Activated CD8-positive, alpha-beta memory T cell treated with anti-CD3 and anti-CD28 coated beads, Interleukin-2, amount 50 U/mL, for 1 hour (primary cell): ENCODE data around the gene FAM193A.
"Not testable (repeated sequence)": the region's sequence is repeated elsewhere in the genome, so short reads cannot be mapped to it uniquely, and the experiment has no call there.

Experiments used
- DNase-seq: peaks from one replicate; pipeline ENCODE4 v3.0.0-alpha.2; 2020; ENCODE audit errors: extremely low read depth

The FAM193A gene

GRCh38 chr4:2608291-2608690, 71.8 kb downstream of the FAM193A start:
- DNase-seq, result no peak

DNA sequence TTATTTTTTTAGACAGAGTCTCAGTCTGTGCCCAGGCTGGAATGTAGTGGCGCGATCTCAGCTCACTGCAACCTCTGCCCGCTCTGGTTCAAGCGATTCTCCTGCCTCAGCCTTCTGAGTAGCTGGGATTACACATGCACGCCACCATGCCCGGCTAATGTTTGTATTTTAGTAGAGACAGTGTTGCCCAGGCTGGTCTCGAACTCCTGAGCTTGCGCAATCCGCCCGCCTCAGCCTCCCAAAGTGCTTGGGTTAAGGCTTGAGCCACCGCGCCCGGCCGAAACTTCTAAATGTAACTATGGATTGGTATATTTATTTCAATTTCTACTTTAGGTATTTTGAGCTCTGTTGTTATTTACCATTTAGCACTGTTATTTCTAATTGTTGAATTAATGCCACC, 79.4 kb downstream of the FAM193A start:
- no peak for DNase-seq

GRCh38 chr4:2617955-2618354, 81.5 kb downstream of the FAM193A start:
- no peak for DNase-seq

DNA sequence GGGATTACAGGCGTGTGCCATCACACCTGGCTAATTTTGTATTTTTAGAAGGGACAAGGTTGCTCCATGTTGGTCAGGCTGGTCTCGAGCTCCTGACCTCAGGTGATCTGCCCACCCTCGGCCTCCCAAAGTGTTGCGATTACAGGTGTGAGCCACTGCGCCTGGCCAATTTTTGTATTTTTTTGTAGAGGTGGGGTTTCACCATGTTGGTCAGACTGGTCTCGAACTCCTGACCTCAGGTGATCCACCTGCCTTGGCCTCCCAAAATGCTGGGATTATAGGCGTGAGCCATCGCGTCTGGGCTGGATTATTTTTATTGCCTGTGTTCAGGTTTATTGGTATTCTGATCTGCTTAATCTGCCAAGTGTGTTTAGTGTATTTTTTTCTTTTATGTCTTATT, 82.3 kb downstream of the FAM193A start:
- DNase-seq, result not testable (repeated sequence)

DNA sequence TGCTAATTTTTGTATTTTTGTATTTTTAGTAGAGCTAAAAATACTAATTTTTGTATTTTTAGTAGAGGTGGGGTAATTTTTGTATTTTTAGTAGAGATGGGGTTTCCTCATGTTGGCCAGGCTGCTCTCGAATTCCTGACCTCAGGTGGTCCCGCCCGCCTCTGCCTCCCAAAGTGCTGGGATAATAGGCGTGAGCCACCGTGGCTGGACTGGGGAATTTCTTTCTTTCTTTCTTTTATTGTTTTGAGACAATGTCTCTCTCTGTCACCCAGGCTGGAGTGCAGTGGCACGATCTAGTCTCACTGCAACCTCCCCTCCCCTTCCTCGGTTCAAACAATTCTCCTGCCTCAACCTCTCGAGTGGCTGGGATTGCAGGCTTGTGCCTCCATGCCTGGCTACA, 83.0 kb downstream of the FAM193A start:
- no peak for DNase-seq

DNA sequence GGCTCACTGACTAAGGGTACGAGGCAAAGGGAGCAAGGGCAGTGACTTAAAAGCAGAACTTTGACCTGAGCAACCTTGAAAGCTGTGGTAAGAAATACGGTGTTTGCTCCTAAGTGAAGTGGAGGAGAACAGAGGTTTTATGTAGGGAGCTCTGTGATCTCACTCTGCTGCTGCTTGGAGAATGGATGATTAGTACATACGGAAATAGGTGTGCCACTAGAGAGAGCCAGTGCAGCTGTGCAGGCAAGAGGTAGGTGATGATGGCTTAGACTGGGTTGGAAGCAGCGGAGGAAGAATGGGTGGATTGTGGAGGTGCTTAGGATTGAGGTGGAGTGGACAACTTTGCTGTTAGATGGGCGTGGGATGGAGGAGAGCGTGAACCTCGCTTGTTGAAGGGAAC, 85.0 kb downstream of the FAM193A start:
- no peak for DNase-seq

DNA sequence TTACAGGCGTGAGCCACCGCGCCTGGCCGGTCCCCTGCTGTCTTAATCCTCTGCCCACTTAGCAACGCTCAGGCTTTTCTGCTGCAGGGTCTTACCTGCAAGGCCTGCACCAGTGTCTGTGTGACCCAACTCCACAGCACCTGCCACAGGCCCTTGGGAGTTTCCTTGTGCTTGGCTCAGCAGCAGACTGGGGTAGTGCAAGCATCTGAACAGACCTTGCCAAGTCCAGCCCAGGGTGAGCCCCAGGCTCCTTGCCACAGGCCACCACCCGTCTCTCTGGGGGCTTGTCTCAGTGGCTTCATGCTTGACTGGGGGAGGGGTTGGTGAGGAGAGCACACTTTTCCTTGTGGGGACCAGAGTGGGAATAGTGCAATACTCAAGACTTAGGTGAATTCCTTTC, 87.0 kb downstream of the FAM193A start:
- no peak for DNase-seq

GRCh38 chr4:2624782-2625530, 88.5 kb downstream of the FAM193A start:
- no peak for DNase-seq

DNA sequence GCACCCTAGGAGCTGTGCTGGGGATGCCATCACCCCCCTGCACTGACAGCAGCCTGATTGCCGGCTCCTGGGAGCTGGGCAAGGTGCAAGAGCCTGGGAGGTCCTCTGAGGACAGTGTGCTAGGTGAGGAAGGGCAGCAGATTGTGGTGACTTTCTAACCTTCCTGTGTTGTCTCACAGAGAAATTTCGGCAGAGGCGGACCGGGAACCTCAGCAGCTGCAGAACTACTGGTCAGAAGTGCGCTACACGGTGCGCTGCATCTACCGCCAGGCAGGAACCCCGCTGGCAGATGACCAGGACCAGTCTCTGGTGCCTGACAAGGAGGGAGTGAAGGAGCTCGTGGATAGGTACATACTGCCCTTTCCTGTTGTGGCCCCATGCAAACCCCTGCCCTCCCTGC, 89.8 kb downstream of the FAM193A start:
- no peak for DNase-seq

GRCh38 chr4:2630556-2631273, 94.3 kb downstream of the FAM193A start:
- no peak for DNase-seq

DNA sequence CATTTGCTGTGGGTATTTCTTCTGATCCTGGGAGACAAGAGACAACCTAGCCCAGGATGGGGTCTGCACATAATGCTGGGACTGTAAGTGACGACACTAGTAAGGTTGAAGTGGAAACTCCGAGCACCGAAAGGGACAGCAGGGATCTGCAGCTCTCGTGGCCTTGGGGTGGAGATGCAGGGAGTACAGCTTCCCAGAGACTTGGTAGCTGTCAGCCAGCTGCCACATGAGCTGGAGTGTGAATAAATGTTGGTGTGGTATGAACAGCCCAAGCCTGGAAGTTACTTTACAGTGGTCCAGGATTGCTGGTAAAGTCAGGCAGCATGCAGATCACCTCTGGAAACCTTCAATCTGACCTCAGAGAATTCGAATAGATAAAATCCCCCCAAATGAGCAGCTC, 97.6 kb downstream of the FAM193A start:
- DNase-seq, result no peak

- DNase-seq, result no peak
These were observed 99.9 kb downstream of the FAM193A start for GRCh38 chr4:2636331-2636730.

DNA sequence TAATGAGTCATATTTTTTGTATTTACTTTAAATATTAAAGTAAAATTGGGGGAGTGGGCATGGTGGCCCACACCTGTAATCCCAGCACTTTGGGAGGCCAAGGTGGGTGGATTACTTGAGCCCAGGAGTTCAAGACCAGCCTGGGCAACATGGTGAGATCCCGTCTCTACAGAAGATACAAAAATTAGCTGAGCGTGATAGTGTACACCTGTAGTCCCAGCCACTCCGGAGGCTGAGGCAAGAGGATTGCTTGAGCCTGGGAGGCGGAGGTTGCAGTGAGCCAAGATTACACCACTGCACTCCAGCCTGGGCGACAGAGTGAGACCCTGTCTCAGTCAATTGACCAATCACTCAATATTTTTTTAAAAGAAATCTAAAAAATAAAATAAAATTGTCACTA, 100.5 kb downstream of the FAM193A start:
- DNase-seq, result not testable (repeated sequence)

DNA sequence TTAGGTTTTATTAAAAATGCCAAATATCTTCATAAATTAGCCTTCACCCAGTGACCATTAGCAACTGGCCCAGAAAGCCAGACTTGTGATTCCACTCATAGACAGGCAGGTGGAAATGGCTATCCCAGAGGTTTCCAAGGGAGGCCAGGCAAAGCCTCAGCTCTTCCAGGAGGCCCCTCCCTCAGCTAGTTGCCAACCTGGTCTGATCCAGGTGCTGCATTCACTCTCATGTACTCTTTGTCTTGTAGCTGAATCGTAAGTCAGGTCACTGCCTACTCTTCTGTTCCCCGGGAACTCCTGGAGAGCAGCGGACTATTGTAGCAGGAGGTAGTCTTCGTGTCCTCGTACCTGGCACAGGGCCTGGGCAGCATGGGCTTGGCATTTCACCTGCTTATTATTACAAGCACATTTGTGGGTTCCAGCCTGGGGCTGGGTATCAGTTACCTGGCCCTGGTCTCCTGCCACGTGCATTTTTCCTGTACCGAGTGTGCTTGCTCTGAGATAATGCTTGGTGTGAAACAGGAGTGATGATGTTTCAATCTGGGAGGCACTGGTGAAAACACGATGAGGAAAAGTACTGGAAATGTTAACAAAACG, 101.6 kb downstream of the FAM193A start:
- no peak for DNase-seq

DNA sequence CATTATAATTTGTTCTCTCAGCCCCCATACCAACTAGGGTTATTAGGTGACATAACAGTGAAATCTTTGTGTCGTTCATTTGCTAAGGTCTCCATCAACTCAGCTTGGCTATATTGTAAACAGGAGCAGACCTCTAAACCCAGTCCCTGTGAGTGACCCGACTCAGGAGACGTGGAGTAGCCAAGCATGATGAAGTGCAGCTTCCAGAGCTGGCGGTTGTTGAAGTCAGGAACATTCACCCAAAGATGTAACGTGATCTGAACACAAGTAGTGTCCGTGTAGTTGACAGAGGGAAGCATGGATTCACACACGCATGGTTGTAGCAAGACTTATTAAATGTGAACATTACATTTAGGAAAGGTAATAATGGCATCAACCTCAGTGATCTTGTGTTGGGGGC, 102.3 kb downstream of the FAM193A start:
- no peak for DNase-seq

- DNase-seq, result no peak
These were observed 106.5 kb downstream of the FAM193A start for GRCh38 chr4:2642968-2643367.

DNA sequence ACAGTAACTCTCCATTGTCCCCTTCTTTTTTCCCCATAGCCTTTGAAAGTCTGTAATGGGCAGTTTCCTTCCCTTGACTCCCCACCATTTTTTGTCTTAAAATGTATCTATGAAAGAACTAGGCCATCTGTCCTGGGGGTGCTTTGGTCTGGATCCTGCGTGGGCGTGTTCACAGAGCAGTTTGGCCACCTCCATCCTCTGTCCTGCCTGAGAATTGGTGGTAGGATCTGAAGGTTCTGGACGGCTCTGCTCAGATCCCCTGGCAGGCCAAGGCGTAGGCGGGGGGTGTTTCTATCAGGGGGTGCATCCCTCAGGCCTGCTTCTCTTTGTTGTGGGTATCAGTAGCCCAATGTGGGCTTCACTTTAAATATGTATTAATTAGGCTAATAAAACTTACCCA, 107.1 kb downstream of the FAM193A start:
- no peak for DNase-seq

DNA sequence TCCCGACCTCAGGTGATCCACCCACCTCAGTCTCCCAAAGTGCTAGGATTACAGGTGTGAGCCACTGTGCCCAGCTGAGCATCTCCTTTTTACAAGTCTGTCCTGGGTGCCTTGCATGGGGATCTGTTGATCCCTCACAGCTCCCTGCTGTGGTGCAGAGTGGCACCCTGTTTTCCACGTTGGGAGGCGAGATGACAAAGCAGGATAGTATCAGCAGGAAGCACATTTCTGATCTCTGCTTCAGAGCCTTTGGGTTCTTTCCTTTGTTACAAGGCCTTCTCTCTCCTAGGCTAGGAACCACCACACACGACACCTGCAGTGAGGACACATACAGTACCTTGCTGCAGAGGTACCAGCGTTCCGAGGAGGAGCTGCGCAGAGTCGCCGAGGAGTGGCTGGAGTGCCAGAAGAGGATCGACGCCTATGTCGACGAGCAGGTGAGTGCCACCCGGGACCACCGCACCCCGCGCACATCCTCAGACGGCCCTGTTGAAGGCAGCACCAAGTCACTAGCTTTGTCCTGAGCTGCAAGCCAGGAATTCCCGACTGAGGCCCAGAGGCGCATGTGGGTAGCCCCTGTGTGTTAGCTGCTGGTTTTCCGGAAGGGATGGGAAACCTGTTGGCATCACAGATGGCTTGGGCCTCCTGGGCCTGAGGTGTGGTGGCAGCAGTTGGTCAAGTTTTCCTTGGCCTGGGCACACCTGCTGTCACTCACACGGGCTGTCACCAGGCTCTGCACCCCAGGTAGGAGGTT, 110.1 kb downstream of the FAM193A start:
- no peak for DNase-seq

DNA sequence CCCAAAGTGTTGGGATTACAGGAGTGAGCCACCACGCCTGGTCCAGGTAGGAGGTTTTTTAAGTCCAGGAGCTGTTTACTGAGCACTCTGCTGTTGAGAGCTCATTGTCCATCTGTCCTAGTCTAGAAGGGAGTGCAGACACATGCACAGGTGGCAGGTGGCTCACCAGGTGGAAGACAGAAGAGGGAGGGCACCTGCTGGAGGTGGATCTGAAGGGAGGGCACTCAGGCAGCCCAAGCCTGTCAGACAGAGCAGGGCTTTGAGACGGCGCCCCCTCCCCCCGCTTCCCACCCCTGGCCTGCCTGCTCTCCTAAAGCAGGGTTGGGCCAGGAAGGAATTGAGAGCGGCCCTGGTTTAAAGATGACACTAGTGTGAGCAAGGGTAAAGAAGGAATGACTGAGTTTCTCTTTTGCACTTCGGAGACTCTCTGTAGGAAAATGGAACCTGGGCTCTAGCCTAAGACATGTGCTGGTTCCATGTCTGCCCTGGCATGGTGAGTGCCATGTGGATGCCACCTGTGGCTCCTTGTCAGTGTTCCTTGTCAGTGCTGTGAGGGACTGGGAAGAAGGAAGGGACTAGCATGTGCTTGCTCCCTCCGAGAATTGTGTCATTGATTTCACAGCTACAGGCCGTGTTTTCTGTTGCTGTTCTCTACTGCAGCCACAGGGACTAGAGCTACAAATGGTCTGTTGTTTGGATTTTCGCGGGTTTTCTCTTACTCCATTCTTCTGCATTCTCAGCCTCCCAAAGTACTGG, 111.1 kb downstream of the FAM193A start:
- no peak for DNase-seq

DNA sequence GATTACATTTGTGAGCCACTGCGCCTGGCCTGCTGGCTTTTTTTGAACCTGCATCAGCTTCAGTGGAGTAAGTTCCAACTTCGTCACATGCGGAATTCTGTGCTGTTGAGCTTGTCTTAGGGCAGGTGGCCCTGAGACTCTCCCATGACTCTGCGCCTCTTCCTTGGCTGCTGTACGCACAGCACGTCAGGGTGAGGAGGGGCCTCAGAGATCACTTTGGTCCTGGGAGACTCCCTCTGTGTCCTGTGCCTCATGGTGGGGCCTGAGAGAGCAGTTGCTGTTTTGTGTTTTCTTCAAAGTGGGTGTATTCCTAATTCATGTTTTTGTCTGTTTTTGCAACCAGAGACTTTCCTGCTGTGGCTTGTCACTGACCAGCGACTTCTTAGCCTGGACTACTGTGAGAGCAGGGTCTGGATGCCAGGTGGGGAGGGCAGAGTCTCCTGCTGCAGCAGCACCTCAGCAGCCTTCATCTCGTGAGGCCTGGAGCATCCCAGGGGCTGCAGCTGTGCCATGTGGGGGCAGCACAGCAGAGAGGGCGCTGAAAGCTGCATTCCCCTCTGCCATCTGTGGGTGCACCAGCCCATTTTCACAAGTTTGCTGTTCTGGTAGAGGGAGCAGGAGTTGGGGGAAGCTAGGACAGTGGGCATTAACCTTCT, 111.8 kb downstream of the FAM193A start:
- DNase-seq, result no peak

GRCh38 chr4:2649604-2650114, 113.2 kb downstream of the FAM193A start:
- DNase-seq, result no peak
